ENCODE data around the gene RBM22.

RBM22 gene

DNA sequence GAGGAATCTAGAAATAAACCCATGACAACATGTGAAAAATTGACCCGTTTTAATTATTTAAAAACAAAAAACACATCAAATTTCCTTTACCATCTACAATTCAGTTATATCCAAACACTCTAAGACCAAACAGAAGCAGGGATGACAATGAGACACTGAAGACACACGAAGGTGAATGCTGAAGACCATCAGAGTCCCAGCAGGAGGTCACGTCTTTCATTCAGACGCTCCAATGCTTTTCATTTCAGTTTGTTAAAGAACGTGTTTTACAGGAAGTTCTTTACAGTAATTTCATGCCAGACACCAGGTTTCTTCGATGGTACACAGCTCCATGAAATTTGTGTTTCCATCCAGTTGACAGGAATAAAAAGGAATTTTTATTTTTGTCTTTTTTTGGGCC is 10.1 kb downstream of the RBM22 start:
- DNase-seq (ENCODE audit: low read depth) = no peak
- H3K4me3 ChIP-seq (ENCODE audit: low read depth, low read length) = no peak overlapping the region
- no peak for TF ChIP-seq MYC (IDR thresholded peaks at IDR 0.05; ENCODE audit: low read depth, low read length)
- TF ChIP-seq POLR2A (IDR thresholded peaks at IDR 0.05; ENCODE audit: extremely low read depth, insufficient read length) = no peak
- TF ChIP-seq, protein P1, sequence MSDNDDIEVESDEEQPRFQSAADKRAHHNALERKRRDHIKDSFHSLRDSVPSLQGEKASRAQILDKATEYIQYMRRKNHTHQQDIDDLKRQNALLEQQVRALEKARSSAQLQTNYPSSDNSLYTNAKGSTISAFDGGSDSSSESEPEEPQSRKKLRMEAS (IDR thresholded peaks at IDR 0.05; ENCODE audit: low read depth, low read length) = no peak
- TF ChIP-seq, protein P2, sequence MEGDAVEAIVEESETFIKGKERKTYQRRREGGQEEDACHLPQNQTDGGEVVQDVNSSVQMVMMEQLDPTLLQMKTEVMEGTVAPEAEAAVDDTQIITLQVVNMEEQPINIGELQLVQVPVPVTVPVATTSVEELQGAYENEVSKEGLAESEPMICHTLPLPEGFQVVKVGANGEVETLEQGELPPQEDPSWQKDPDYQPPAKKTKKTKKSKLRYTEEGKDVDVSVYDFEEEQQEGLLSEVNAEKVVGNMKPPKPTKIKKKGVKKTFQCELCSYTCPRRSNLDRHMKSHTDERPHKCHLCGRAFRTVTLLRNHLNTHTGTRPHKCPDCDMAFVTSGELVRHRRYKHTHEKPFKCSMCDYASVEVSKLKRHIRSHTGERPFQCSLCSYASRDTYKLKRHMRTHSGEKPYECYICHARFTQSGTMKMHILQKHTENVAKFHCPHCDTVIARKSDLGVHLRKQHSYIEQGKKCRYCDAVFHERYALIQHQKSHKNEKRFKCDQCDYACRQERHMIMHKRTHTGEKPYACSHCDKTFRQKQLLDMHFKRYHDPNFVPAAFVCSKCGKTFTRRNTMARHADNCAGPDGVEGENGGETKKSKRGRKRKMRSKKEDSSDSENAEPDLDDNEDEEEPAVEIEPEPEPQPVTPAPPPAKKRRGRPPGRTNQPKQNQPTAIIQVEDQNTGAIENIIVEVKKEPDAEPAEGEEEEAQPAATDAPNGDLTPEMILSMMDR (IDR thresholded peaks at IDR 0.05; ENCODE audit: low read depth, low read length) = no peak

DNA sequence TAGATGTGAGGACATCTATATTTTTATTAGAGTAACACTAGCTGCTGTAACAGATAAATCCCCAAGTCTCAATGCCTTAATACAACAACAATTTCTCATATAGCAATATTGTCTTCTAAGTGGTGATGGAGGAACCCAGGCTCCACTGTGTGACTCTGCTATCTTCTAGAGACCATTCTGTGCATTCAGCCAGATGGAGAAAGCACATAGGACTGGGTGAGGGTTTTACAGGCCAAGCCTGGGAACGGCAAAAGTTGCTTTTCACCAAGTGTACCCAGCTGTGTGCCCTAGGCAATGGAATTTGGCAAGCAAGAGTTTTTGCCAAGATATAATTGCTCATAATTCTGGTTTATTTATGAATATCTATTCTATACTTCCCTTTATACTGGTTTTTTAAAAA is 11.7 kb downstream of the RBM22 start:
- no peak for DNase-seq (ENCODE audit: low read depth)
- TF ChIP-seq, protein P1 (IDR thresholded peaks at IDR 0.05; ENCODE audit: low read depth, low read length) = no peak
- TF ChIP-seq, protein P2 (IDR thresholded peaks at IDR 0.05; ENCODE audit: low read depth, low read length) = no peak
- TF ChIP-seq POLR2A (IDR thresholded peaks at IDR 0.05; ENCODE audit: extremely low read depth, insufficient read length) (no peak), MYC (IDR thresholded peaks at IDR 0.05; ENCODE audit: low read depth, low read length) (no peak)

DNA sequence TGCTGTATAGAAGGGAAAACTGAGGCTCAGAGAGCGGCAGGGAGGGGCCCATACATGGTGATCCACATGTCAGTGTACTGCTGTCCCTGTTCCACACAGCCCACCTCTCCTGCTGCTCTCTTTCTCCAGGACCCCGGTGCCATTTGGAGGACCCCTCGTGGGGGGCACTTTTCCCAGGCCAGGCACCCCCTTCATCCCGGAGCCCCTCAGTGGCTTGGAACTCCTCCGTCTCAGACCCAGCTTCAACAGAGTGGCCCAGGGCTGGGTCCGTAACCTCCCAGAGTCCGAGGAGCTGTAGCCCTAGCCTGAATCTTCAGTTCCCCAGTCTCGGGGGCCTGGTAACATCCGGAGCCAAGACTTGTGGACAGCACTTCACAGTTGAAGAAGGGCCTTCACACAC is 24.3 kb downstream of the RBM22 start:
- no peak overlapping the region for H3K4me3 ChIP-seq (ENCODE audit: low read depth, low read length)
- DNase-seq (ENCODE audit: low read depth) = no peak
- no peak for TF ChIP-seq MYC (IDR thresholded peaks at IDR 0.05; ENCODE audit: low read depth, low read length)
- TF ChIP-seq POLR2A (IDR thresholded peaks at IDR 0.05; ENCODE audit: extremely low read depth, insufficient read length) = no peak
- TF ChIP-seq, protein P2 (IDR thresholded peaks at IDR 0.05; ENCODE audit: low read depth, low read length) = no peak
- TF ChIP-seq, protein P1 (IDR thresholded peaks at IDR 0.05; ENCODE audit: low read depth, low read length) = no peak

More for the DNA sequence above, 11.7 kb downstream of the RBM22 start:
- no peak overlapping the region for H3K4me3 ChIP-seq (ENCODE audit: low read depth, low read length)

DNA sequence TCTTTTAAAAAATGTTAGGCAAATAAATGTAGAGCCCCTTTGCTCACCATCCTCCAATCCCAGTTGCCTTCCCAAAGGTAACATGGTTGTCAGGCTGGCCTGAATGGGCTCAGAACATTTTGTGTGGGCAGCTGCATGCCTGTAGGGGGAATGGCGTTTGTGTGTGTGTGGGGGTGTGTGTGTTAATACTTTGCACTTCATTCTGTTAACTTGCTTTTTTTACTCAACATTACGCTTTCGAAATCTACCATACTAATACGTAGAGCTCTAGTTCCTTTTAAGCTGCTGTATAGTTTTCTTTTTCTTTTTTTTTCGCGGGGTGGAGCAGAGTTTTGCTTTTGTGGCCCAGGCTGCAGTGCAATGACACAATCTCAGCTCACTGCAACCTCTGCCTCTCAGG is 25.8 kb downstream of the RBM22 start:
- peak; percentile 52 for DNase-seq (ENCODE audit: low read depth)
- H3K4me3 ChIP-seq (ENCODE audit: low read depth, low read length) = no peak overlapping the region
- TF ChIP-seq, protein P2 (IDR thresholded peaks at IDR 0.05; ENCODE audit: low read depth, low read length) = no peak
- TF ChIP-seq MYC (IDR thresholded peaks at IDR 0.05; ENCODE audit: low read depth, low read length) (no peak), POLR2A (IDR thresholded peaks at IDR 0.05; ENCODE audit: extremely low read depth, insufficient read length) (no peak)
- TF ChIP-seq, protein P1 (IDR thresholded peaks at IDR 0.05; ENCODE audit: low read depth, low read length) = no peak

DNA sequence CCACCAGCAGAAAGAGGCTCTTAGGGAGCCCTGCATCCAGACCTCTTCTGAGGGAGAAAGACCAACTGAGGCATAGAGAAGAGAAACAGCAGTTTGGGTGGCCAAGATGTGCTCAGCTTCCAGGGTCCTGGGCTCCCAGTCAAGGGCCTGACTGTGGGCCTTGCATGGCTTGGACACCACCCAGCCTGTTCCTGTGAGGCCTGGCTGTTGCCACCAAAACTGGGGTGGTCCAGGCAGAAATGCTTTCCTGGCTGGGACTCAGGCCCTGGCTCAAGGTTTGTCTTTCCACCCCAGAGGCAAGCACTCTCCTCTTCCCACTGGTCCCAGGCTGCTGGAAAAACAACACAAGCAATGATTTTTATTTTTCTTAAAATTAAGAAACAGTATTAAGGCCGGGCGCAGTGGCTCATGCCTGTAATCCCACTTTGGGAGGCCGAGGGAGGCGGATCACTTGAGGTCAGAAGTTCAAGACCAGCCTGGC is 26.5 kb downstream of the RBM22 start:
- DNase-seq (ENCODE audit: low read depth) = no peak
- no peak overlapping the region for H3K4me3 ChIP-seq (ENCODE audit: low read depth, low read length)
- TF ChIP-seq, protein P1 (IDR thresholded peaks at IDR 0.05; ENCODE audit: low read depth, low read length) = no peak
- no peak for TF ChIP-seq MYC (IDR thresholded peaks at IDR 0.05; ENCODE audit: low read depth, low read length)
- no peak for TF ChIP-seq POLR2A (IDR thresholded peaks at IDR 0.05; ENCODE audit: extremely low read depth, insufficient read length)
- TF ChIP-seq, protein P2 (IDR thresholded peaks at IDR 0.05; ENCODE audit: low read depth, low read length) = no peak

All from NB4 (cell line).